AG08395 (cell line): ENCODE measurements around the gene C9orf57.
"Not testable (repeated sequence)": the region's sequence is repeated elsewhere in the genome, so short reads cannot be mapped to it uniquely, and the experiment has no call there.

Experiments
- DNase-seq: peaks from one replicate; pipeline ENCODE4 v3.0.0; 2012; ENCODE audit warnings: mixed read lengths, low spot score

Gene C9orf57

GRCh38 chr9:72023596-72023995 is 36.8 kb downstream of the C9orf57 start:
- DNase-seq, result no peak

DNA sequence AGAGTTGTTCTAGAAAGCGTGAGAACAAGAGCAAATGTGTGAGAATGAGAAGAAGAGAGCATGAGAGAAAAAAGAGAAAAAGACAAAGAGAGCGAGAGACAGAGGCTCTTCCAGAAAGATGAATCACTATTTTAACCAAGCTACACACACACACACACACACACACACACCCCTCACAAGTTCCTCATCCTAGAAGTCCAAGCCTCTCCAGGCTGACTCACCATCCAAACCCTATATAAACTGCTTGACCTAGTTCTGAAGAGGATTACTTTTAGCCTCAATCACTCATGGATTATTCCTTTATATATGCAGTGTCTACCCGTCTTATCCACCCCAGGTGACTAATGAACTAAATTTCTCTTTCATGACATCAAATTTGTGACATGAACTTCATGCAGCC is 37.6 kb downstream of the C9orf57 start:
- peak; percentile 65 for DNase-seq

DNA sequence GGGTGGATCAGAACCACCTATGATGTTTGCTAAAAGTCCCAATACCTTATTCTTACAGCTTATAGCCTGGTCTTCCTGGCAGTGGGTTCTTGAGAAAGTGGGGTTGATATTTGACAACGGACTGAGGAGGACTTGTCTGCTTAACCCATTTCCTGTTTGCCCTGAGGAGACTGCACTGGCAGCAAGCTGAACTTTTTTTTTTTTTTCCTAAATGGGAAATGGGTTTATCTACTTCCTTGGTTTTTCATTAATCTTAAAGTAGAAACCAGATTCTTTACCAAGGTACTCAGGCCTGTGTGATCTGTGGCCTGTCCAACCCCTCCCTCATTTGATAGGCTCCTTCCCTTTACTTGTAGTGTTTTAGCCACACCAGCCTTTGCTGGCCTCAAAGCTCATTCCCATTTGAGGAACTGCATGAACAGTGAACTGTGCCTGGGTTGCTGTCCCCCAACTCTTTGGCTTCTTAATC is 47.1 kb downstream of the C9orf57 start:
- DNase-seq, result no peak

GRCh38 chr9:72012646-72013045 is 47.8 kb downstream of the C9orf57 start:
- DNase-seq, result no peak

- DNase-seq, result not testable (repeated sequence)
Measured at GRCh38 chr9:72007726-72008125, 52.7 kb downstream of the C9orf57 start.

DNA sequence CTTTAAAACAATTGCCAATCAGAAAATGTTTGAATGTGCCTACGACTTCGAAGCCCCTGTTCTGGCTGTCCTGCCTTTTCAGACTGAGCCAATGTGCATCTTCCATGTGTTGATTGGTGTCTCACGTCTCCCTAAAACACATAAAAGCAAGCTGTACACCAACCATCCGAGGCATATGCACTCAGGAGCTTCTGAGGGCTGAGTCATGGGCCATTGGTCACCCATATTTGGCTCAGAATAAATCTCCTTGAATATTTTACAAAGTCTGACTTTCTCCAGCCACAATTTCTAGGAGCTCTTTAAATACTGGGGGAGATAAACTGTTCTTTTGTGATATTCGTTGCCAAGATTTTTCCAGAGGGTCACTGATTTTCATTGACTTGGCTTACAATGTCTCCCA is 53.9 kb downstream of the C9orf57 start:
- peak; percentile 21 for DNase-seq

- DNase-seq, result no peak
Measured at GRCh38 chr9:72005451-72005850, 55.0 kb downstream of the C9orf57 start.
